ENCODE measurements around the gene HECW1.

Gene HECW1

GRCh38 chr7:43517464-43517863 lies 405.0 kb downstream of the HECW1 start:
- no peak for DNase-seq (ENCODE audit: low read depth)
- no peak overlapping the region for H3K4me3 ChIP-seq (ENCODE audit: low read length)
- TF ChIP-seq CTCF (conservative IDR thresholded peaks at IDR 0.05; ENCODE audit: low read depth, low read length): no peak

- DNase-seq (ENCODE audit: low read depth): no peak
- no peak for TF ChIP-seq CTCF (conservative IDR thresholded peaks at IDR 0.05; ENCODE audit: low read depth, low read length)
- no peak overlapping the region for H3K4me3 ChIP-seq (ENCODE audit: low read length)
Observed at GRCh38 chr7:43520201-43520600, 407.8 kb downstream of the HECW1 start.

GRCh38 chr7:43522406-43523156 lies 410.1 kb downstream of the HECW1 start:
- no peak overlapping the region for H3K4me3 ChIP-seq (ENCODE audit: low read length)
- no peak for TF ChIP-seq CTCF (conservative IDR thresholded peaks at IDR 0.05; ENCODE audit: low read depth, low read length)
- DNase-seq (ENCODE audit: low read depth): no peak

- H3K4me3 ChIP-seq (ENCODE audit: low read length): no peak overlapping the region
- no peak for DNase-seq (ENCODE audit: low read depth)
- no peak for TF ChIP-seq CTCF (conservative IDR thresholded peaks at IDR 0.05; ENCODE audit: low read depth, low read length)
Observed at GRCh38 chr7:43528576-43529354, 416.3 kb downstream of the HECW1 start.

GRCh38 chr7:43530553-43531410 lies 418.3 kb downstream of the HECW1 start:
- DNase-seq (ENCODE audit: low read depth): no peak
- TF ChIP-seq CTCF (conservative IDR thresholded peaks at IDR 0.05; ENCODE audit: low read depth, low read length): no peak
- no peak overlapping the region for H3K4me3 ChIP-seq (ENCODE audit: low read length)

GRCh38 chr7:43531700-43532099 lies 419.3 kb downstream of the HECW1 start:
- no peak for TF ChIP-seq CTCF (conservative IDR thresholded peaks at IDR 0.05; ENCODE audit: low read depth, low read length)
- no peak overlapping the region for H3K4me3 ChIP-seq (ENCODE audit: low read length)
- no peak for DNase-seq (ENCODE audit: low read depth)

Data from retinal pigment epithelial cell (primary cell).